GM18861 (cell line): ENCODE measurements around the gene CALHM4.
"Not testable (repeated sequence)": the region's sequence is repeated elsewhere in the genome, so short reads cannot be mapped to it uniquely, and the experiment has no call there.

ENCODE experiments used
- ATAC-seq: cut with Tn5 transposase; IDR thresholded peaks from one replicate; pipeline ENCODE4 v1.9.1; 2021; ENCODE audit not compliant: unreplicated experiment

CALHM4 gene

DNA sequence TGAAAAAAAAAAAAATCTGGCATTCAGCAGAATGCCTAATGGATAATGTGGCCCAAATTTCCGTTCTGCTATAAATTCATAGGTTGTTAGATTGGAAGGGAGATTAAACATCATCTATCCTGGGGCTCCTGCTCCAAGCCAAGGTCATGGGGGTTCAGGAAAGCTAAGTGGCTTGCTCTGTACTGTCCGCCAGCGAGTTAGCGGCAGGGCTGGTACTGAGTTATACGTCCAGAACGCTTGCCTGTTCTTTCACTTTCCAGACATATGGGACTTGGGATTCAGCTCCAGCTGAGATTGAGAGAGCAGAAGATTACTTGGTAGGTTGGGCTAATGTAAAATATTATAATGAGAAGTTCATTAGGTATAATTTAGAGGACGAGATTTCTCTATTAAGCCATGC lies 18.6 kb downstream of the CALHM4 start:
- no peak for ATAC-seq

DNA sequence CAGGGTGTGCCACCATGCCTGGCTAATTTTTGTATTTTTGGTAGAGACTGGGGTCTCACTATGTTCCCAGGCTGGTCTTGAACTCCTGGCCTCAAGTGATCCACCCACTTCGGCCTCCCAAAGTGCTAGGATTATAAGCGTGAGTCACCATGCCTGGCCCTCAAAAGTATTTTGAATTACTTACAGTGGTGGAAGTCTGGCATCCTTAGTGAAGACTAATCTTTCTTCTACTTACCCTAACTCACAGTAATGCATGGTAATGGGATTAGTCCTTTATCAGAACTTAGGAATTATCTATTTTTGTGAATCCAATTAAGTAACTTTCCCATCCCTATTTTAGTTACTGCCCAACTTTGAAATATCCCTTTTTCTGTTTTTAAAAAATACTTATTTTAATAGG lies 21.7 kb downstream of the CALHM4 start:
- ATAC-seq: no peak

DNA sequence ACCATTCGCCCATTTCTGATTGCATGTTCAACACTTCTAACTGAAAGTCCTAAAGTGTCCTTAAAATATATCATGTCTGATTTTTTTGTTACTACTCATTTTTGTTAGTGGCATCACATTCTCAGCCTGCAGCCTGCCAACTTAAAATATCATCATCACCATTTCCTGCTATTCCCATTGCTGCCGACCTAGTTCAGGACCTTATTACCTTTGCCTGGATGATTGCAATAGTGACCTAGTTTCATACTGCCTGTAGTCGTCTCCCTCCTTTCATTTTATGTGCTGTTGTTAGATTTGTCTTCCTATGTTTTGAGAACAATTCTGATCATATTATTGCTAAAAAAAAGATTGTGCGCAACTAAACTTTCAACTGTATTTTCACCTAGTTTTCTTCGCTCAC lies 23.9 kb downstream of the CALHM4 start:
- no peak for ATAC-seq

DNA sequence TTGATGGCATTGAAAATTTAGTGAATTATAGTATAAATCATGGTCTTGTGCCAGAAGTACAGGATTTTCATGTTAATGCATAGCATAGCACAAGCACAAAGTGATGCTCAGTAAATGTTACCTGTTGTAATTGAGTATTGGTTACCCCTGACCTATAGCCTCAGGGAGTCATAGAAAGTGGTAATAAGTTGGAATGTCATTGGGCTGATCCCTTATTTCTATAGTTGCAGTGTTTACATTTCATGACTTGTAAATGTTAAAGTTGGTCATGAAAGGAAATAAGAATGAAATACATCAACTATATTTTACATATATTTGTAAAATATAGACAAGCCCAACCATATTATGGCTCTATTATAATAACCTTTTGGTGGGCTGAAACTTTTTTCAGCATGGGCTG lies 24.8 kb downstream of the CALHM4 start:
- ATAC-seq: no peak

DNA sequence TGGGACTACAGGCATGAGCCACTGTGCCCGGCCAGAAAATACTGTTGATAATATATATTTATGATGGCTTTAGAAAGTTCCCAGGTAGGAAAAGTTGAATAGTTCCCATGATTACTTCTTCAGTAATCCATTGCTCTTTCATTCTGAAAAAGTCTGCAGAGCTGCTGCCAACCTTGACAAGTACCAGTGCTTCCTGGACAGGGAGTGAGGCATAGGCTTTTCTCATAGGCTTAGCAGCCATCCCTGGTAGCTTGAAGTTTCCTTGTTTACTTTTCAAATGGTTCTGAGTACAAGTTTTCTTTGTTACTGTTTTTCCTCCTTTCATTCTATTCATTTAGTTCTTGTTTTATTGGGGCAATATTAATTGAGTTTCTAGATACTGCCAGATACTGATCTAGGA lies 25.6 kb downstream of the CALHM4 start:
- ATAC-seq: no peak

DNA sequence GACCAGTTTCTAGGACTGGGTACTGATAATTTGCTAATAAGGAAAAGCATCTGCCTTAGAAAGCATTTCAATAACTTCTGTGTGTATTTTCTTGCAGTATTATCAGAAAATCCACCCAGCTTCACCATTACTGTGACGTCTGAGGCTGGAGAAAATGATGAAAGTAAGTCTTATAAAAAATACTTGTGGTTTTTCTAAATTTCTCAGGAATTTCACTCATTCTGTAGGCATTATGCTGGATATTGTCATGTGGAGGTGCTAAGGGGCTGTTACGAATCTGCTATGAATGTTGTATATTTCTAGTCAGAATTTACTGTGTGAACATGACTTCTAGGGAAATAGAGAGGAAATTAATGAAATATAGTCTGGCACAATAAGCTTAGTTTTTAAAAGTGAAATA lies 26.6 kb downstream of the CALHM4 start:
- ATAC-seq: no peak

DNA sequence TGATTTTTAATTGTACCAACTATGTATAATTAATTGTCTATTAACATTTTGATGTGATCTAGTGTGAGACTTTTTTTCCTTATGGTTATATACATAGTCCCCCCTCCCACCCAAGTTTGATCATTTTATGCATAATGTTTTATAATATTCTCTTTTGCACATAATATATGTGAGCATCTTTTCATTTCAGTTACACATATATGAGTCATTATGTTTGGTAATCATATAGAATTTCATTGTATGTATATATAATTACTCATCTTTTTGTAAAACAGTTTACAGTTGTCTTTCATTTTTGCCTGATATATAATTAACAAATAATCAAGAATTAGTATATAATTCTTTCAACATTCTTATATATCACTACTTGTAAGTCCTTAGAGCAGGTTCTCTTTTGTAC lies 32.7 kb downstream of the CALHM4 start:
- ATAC-seq: no peak

DNA sequence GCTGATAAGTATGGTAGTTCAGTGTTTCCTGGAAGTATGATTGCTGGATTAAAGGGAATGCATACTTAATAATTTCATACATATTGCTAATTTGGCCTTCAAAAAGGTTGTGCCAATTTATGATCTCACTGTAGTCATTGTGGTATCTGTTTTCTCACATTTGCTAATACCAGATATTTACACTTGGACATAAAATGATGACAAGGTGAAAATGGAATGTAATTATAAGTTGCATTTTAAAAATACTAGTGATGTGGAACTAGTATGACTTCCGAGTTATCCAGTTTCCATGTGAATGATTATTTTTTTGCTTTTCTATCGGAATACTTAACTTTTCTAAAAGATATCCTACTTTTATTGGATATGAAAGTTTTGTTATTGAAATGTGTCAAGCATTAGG lies 33.2 kb downstream of the CALHM4 start:
- no peak for ATAC-seq

DNA sequence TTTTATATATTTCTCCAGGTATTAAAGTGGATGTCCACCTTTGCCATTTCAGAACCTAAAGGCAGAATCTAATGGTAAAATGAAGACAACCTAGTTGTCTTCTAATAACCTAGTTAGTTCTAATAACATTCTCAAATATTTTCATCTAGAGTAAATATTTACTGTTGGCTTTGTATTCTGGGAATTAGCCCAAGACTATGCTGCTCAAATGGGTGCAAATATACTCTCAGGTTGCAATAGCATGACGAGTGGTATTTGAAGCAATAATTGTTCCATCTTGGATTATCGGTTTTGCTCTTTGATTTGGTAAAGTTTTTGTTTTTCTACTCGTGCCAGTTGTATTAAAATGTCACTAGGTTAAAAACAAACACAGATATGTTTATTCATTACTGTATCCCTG lies 41.7 kb downstream of the CALHM4 start:
- no peak for ATAC-seq

DNA sequence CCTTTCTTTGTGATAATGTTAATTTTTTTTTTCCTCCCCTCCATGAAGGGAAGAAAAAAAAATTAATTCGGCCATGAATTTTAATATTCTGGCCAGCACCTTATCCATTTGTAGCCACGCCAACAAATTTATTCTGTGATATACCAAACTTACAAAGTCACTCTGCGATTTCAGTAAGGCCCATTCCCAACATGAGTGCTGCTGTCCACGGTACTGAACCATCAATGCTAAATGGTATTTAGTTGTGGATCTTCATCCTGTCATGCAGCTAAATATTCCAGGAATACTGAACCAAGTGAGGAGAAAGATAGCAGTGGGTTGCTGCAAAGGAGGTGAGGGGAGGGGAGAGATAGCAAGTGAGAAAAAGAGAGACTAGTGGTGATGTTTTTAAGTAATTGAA lies 43.3 kb downstream of the CALHM4 start:
- no peak for ATAC-seq

DNA sequence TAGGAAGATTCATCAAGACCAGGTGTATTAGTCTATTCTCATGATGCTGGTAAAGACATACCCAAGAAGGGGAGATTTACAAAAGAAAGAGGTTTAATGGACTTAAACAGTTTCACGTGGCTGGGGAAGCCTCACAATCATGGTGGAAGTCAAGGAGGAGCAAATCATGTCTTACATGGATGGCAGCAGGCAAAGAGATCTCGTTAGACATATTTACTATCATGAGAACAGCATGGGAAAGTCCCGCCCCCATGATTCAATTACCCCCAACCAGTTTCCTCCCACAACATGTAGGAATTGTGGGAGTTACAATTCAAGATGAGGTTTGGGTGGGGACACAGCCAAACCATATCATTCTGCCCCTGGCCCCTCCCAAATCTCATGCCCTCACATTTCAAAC lies 50.4 kb downstream of the CALHM4 start:
- not testable (repeated sequence) for ATAC-seq

DNA sequence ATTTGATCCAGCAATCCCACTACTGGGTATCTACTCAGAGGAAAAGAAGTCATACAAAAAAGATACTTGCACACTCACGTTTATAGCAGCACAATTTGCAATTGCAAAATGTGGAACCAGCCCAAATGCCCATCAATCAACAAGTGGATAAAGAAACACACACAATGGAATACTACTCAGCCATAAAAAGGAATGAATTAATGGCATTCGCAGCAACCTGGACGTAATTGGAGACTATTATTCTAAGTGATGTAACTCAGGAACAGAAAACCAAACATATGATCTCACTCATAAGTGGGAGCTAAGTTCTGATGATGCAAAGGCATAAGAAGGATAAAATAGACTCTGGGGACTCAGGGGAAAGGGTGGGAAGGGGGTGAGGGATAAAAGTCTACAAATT lies 51.3 kb downstream of the CALHM4 start:
- not testable (repeated sequence) for ATAC-seq

DNA sequence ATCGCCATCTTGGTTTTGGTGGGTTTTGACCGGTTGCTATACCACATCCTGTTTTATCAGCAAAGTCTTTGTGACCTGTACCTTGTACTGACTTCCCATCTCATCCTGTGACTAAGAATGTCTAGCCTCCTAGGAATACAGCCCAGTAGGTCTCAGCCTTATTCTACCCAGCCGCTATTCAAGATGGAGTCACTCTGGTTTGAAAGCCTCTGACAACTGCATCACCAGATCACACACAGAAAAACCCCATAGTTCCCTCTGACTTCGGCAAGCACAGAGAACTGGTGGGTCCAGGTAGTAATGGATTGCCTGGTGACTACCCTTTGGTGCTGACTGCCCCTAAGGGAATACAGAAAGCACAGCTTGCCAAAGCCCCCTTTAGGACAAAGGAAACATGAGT lies 52.4 kb downstream of the CALHM4 start:
- ATAC-seq: no peak
